GM18511 (cell line): Measurements from ENCODE around the gene PLD1.
"Not testable (repeated sequence)": the region's sequence is repeated elsewhere in the genome, so short reads cannot be mapped to it uniquely, and the experiment has no call there.

Experiments used
- ATAC-seq: cut with Tn5 transposase; IDR thresholded peaks from one replicate; pipeline ENCODE4 v1.9.1; 2021; ENCODE audit warnings: mild to moderate bottlenecking, moderate library complexity; ENCODE audit not compliant: unreplicated experiment

PLD1 gene

GRCh38 chr3:171574556-171575240 is 235.6 kb downstream of the PLD1 start:
- ATAC-seq: no peak

- no peak for ATAC-seq
Observed at GRCh38 chr3:171569571-171570132, 240.6 kb downstream of the PLD1 start.

GRCh38 chr3:171568766-171569165 is 241.5 kb downstream of the PLD1 start:
- ATAC-seq: no peak

GRCh38 chr3:171566803-171567422 is 243.4 kb downstream of the PLD1 start:
- ATAC-seq: peak; percentile 59

- no peak for ATAC-seq
Observed at GRCh38 chr3:171565481-171566058, 244.7 kb downstream of the PLD1 start.

- no peak for ATAC-seq
Observed at GRCh38 chr3:171564748-171565480, 245.4 kb downstream of the PLD1 start.

GRCh38 chr3:171563298-171563697 is 247.0 kb downstream of the PLD1 start:
- ATAC-seq: no peak

- not testable (repeated sequence) for ATAC-seq
Observed at GRCh38 chr3:171562459-171562858, 247.8 kb downstream of the PLD1 start.

- no peak for ATAC-seq
Observed at GRCh38 chr3:171561596-171562323, 248.5 kb downstream of the PLD1 start.

- ATAC-seq: no peak
Observed at GRCh38 chr3:171559586-171559985, 250.7 kb downstream of the PLD1 start.

- ATAC-seq: no peak
Observed at GRCh38 chr3:171558188-171558696, 252.0 kb downstream of the PLD1 start.

GRCh38 chr3:171557173-171557572 is 253.1 kb downstream of the PLD1 start:
- no peak for ATAC-seq

GRCh38 chr3:171556574-171557145 is 253.6 kb downstream of the PLD1 start:
- ATAC-seq: no peak

GRCh38 chr3:171556148-171556547 is 254.1 kb downstream of the PLD1 start:
- no peak for ATAC-seq

GRCh38 chr3:171553086-171553485 is 257.2 kb downstream of the PLD1 start:
- ATAC-seq: no peak

GRCh38 chr3:171552531-171552930 is 257.8 kb downstream of the PLD1 start:
- no peak for ATAC-seq

- ATAC-seq: no peak
Observed at GRCh38 chr3:171551296-171551695, 259.0 kb downstream of the PLD1 start.
